Stomach (tissue), 4 donors: ENCODE measurements around the gene HELZ.

Source experiments
- CTCF ChIP-seq, 7 experiments: fragments of 450-650 bp in 4 of 7; fragments of 200-600 bp in 3 of 7; sonication (generic) in 3 of 7; IDR thresholded peaks; one replicate each; pipeline ENCODE4 v1.5.1; 2016 to 2019; ENCODE audit warnings: antibody characterized with exemption in 7 of 7, control low read depth in 2 of 7, mild to moderate bottlenecking in 1 of 7
- EP300 ChIP-seq: sonication (generic); formaldehyde crosslinking; IDR thresholded peaks from one replicate; pipeline ENCODE4 v1.6.1; 2017; ENCODE audit warnings: antibody characterized with exemption

GRCh38 chr17:67128700-67129099 lies 116.3 kb downstream of the HELZ start:
- TF ChIP-seq CTCF (IDR thresholded peaks at IDR 0.05) (no peak), EP300 (no peak)
